Erythroblast (primary cell): Measurements from ENCODE around the gene WHAMM.

ENCODE experiments used
- GATA1 ChIP-seq: IDR thresholded peaks from 2 replicates; pipeline ENCODE4 v1.6.1; 2011; ENCODE audit warnings: low read depth, mild to moderate bottlenecking, control low read depth, low read length, moderate library complexity
- POLR2A ChIP-seq: IDR thresholded peaks from 2 replicates; pipeline ENCODE4 v1.6.1; 2011; ENCODE audit warnings: mild to moderate bottlenecking, low read length

DNA sequence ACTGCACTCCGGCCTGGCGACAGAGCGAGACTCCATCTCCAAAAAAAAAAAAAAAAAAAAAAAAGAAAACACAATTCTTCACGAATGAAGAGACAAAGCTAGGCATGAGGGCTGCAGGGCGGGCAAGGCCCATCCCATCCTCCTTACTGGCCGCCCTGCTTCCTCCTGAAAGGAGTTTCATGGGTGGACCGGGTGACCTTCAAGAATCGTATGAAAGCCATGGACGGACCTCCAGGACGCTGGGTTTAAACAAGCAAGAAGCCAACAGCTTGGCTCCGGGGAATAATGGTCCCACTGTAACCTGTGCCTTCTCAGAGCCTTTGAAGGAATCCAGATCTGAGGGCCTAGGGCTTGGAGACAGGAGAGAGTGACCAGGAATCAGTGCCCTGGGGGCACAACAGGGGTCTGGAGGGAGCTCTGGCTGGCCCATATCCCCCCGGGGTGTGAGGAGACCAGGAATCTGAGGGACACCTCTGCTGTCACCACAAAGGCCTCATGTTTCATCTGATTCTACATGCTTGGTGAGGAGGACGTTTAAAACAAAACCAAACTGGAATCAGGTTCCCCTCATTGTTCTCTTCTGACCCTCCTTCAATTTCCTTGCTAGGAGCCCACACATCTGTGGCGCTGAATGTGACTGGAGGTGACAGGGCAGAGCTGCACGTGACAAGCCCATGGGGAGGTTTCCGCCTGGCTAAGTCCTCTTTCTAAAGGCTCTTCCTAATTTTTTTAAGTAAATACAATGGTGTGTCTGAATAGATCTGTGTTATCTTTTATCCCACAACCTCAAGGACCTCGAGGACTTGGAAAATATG is 46.1 kb downstream of the WHAMM start:
- TF ChIP-seq POLR2A (no peak), GATA1 (no peak)
